GM12878 (cell line): ENCODE results near the gene YARS1. TPM values are rescaled to one million over a fixed set of nuclear protein-coding genes. Genes with fewer than 3 reads are reported as not detected.

ENCODE experiments used
- ASH2L ChIP-seq: fragments of 300-600, 200-600 bp; sonication (generic); IDR thresholded peaks from 2 replicates; pipeline ENCODE4 v1.6.1; 2017; ENCODE audit warnings: low read depth, mild to moderate bottlenecking, borderline replicate concordance
- ATF7 ChIP-seq: fragments of 450-650 bp; IDR thresholded peaks from 2 replicates; pipeline ENCODE4 v1.6.1; 2016; ENCODE audit warnings: low read depth, mild to moderate bottlenecking
- CEBPB ChIP-seq, 2 experiments: fragments of 150-350 bp in 1 of 2; IDR thresholded peaks; 2 replicates each; pipeline ENCODE4 v1.6.1; 2012 to 2014; ENCODE audit warnings: low read depth in 2 of 2, low read length in 2 of 2, borderline replicate concordance in 1 of 2, inconsistent platforms in 1 of 2
- DPF2 ChIP-seq: fragments of 450-650 bp; IDR thresholded peaks from 2 replicates; pipeline ENCODE4 v1.6.1; 2017; ENCODE audit warnings: mild to moderate bottlenecking
- GABPA ChIP-seq: IDR thresholded peaks from 2 replicates; pipeline ENCODE4 v1.6.1; 2014; ENCODE audit warnings: antibody characterized with exemption, low read depth, mild to moderate bottlenecking, inconsistent platforms
- GATAD2B ChIP-seq: fragments of 450-650 bp; conservative IDR thresholded peaks from 2 replicates; pipeline ENCODE4 v1.6.1; 2017; ENCODE audit warnings: low read depth, mild to moderate bottlenecking, moderate library complexity
- MEF2B ChIP-seq: fragments of 450-650 bp; IDR thresholded peaks from 2 replicates; pipeline ENCODE4 v1.6.1; 2018; ENCODE audit warnings: mild to moderate bottlenecking, moderate library complexity; ENCODE audit not compliant: partially characterized antibody, poor library complexity, severe bottlenecking
- MTA2 ChIP-seq: fragments of 450-650 bp; IDR thresholded peaks from 2 replicates; pipeline ENCODE4 v1.6.1; 2016; ENCODE audit warnings: low read depth, mild to moderate bottlenecking, moderate library complexity
- MYB ChIP-seq: fragments of 150-350 bp; IDR thresholded peaks from 2 replicates; pipeline ENCODE4 v1.6.1; 2014; ENCODE audit warnings: mild to moderate bottlenecking, low read depth, low read length, borderline replicate concordance
- NFYA ChIP-seq: IDR thresholded peaks from 2 replicates; pipeline ENCODE4 v1.6.1; 2011; ENCODE audit warnings: low read depth, mild to moderate bottlenecking, low read length, improper control_type of control experiment, borderline replicate concordance
- POLR2A ChIP-seq: IDR thresholded peaks from 2 replicates; pipeline ENCODE4 v1.6.1; 2011; ENCODE audit warnings: low read depth, mild to moderate bottlenecking, low read length
- RELA ChIP-seq: fragments of 450-650 bp; IDR thresholded peaks from 2 replicates; pipeline ENCODE4 v1.8.0; 2014; ENCODE audit warnings: borderline replicate concordance; ENCODE audit not compliant: partially characterized antibody
- TBL1XR1 ChIP-seq: IDR thresholded peaks from 2 replicates; pipeline ENCODE4 v1.6.1; 2012; ENCODE audit warnings: low read depth, low read length, improper control_type of control experiment
- TCF12 ChIP-seq: IDR thresholded peaks from 2 replicates; pipeline ENCODE4 v1.6.1; 2011; ENCODE audit warnings: low read depth, mild to moderate bottlenecking, low read length
- ZNF384 ChIP-seq: IDR thresholded peaks from 2 replicates; pipeline ENCODE4 v1.6.1; 2012; ENCODE audit warnings: low read depth, mild to moderate bottlenecking, low read length, improper control_type of control experiment, borderline replicate concordance
- polyA plus RNA-seq, 11 experiments: library from polyadenylated mRNA; depleted of rRNA in 4 of 11; unstranded in 6 of 11; stranded (reverse) in 5 of 11; fragments of >200 nt; fragmentation: Nextera tagmentation in 4 of 11; fragmentation: Illumina TruSeq in 1 of 11; extraction: Ambion mirVana in 4 of 11; extraction: Trizol in 1 of 11; gene quantifications; 1 replicate in 1 of 11; 2 replicates in 10 of 11; pipeline versions ENCODE4 v1.2.1 to v1.2.3, GENCODE V29; 2011 to 2016; ENCODE audit warnings: inconsistent platforms in 2 of 11, missing spikeins in 2 of 11, low read depth in 1 of 11
- total RNA-seq, 4 experiments: library from RNA; depleted of rRNA in 3 of 4; stranded (reverse); fragments of >200 nt in 3 of 4; fragmentation: Illumina TruSeq in 1 of 4; extraction: Trizol in 1 of 4; gene quantifications; 2 replicates each; pipeline versions ENCODE4 v1.2.1 to v1.2.3, GENCODE V29; 2013 to 2021
- TF ChIP-seq, protein P1 (sequence below): fragments of 450-650 bp; IDR thresholded peaks from 2 replicates; pipeline ENCODE4 v1.6.1; 2016; ENCODE audit warnings: mild to moderate bottlenecking, moderate library complexity, borderline replicate concordance
- TF ChIP-seq, protein P2 (sequence below): fragments of 450-650 bp; IDR thresholded peaks from 2 replicates; pipeline ENCODE4 v1.6.1; 2017; ENCODE audit warnings: borderline replicate concordance
- TF ChIP-seq, protein P3 (sequence below): fragments of 450-650 bp; IDR thresholded peaks from 2 replicates; pipeline ENCODE4 v1.6.1; 2017; ENCODE audit warnings: low read depth, mild to moderate bottlenecking, moderate library complexity
- TF ChIP-seq, protein P4 (sequence below): IDR thresholded peaks from 2 replicates; pipeline ENCODE4 v1.6.1; 2012; ENCODE audit warnings: low read depth, low read length, improper control_type of control experiment
- TF ChIP-seq, protein P5 (sequence below): fragments of 450-650 bp; conservative IDR thresholded peaks from 2 replicates; pipeline ENCODE4 v1.6.1; 2017; ENCODE audit warnings: mild to moderate bottlenecking, moderate library complexity

Gene YARS1
- total and polyA plus RNA-seq, 10 of the 15 experiments (the other 5 are each of a cell fraction or from before 2014, with no cell fraction given), result 39.9 to 202 (median 136) TPM

DNA sequence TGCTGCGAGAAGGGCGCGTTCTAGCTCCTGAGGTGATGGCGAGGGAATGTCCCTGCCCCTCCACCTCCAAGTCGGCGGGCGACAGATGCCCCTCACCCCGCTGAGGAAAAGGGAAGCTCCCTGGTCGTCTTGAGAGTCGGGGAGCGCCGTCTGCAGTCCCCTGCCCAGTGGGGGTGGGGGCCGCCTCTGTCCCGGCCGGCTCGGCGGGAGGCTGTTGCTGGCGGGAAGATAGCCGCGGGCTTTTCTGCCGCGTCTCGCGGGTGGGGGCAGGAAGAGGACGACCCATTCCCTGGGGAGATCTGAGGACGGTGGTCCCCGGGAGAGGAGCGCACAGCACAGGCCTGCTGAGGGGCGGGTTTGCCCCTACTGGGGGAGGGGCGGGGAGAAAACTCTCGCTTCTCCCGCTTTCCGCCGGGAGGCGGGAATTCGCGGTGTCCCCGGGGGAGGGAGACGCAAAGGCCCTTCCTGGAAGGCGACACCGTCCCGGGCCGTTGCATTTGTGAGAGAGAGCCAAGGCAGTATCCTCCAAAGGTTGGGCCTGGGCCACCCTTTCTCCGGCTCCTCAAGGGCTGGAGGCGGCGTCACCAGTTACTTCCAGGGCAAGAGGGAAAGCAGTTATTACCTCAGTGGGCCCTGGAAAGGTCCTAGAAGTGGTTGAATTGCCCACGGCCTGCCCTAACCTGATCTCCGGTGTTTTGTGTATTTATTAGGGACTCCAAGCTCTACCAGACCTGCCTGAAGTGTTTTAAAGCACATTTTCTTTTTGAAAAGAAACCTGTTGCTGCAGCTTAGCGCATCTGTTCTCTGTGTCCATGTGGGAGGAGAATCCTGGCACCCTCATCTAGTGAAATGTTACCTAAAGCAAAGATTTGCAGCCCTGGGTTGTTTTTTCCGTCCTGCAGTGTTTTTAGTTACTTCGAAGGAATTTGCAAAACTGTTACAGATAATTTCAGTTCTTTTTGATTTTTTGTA lies 943 bp upstream of the YARS1 start (continued):
- TF ChIP-seq, protein P1, sequence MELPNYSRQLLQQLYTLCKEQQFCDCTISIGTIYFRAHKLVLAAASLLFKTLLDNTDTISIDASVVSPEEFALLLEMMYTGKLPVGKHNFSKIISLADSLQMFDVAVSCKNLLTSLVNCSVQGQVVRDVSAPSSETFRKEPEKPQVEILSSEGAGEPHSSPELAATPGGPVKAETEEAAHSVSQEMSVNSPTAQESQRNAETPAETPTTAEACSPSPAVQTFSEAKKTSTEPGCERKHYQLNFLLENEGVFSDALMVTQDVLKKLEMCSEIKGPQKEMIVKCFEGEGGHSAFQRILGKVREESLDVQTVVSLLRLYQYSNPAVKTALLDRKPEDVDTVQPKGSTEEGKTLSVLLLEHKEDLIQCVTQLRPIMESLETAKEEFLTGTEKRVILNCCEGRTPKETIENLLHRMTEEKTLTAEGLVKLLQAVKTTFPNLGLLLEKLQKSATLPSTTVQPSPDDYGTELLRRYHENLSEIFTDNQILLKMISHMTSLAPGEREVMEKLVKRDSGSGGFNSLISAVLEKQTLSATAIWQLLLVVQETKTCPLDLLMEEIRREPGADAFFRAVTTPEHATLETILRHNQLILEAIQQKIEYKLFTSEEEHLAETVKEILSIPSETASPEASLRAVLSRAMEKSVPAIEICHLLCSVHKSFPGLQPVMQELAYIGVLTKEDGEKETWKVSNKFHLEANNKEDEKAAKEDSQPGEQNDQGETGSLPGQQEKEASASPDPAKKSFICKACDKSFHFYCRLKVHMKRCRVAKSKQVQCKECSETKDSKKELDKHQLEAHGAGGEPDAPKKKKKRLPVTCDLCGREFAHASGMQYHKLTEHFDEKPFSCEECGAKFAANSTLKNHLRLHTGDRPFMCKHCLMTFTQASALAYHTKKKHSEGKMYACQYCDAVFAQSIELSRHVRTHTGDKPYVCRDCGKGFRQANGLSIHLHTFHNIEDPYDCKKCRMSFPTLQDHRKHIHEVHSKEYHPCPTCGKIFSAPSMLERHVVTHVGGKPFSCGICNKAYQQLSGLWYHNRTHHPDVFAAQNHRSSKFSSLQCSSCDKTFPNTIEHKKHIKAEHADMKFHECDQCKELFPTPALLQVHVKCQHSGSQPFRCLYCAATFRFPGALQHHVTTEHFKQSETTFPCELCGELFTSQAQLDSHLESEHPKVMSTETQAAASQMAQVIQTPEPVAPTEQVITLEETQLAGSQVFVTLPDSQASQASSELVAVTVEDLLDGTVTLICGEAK, result no peak
- TF ChIP-seq ATF7, result no peak
- TF ChIP-seq, protein P2, sequence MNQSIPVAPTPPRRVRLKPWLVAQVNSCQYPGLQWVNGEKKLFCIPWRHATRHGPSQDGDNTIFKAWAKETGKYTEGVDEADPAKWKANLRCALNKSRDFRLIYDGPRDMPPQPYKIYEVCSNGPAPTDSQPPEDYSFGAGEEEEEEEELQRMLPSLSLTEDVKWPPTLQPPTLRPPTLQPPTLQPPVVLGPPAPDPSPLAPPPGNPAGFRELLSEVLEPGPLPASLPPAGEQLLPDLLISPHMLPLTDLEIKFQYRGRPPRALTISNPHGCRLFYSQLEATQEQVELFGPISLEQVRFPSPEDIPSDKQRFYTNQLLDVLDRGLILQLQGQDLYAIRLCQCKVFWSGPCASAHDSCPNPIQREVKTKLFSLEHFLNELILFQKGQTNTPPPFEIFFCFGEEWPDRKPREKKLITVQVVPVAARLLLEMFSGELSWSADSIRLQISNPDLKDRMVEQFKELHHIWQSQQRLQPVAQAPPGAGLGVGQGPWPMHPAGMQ, result no peak
- TF ChIP-seq MYB, result no peak
- no peak for TF ChIP-seq MTA2
- TF ChIP-seq TCF12, result peak; percentile 28; the same call in 1 of the 2 replicates
- no peak for TF ChIP-seq RELA
- TF ChIP-seq TBL1XR1, result no peak
- peak; percentile 87 for TF ChIP-seq MEF2B
- TF ChIP-seq CEBPB (IDR thresholded peaks at IDR 0.05; ENCODE audit: borderline replicate concordance in 1 of 2, low read depth in 2 of 2, low read length in 2 of 2), result no peak
- TF ChIP-seq, protein P3, sequence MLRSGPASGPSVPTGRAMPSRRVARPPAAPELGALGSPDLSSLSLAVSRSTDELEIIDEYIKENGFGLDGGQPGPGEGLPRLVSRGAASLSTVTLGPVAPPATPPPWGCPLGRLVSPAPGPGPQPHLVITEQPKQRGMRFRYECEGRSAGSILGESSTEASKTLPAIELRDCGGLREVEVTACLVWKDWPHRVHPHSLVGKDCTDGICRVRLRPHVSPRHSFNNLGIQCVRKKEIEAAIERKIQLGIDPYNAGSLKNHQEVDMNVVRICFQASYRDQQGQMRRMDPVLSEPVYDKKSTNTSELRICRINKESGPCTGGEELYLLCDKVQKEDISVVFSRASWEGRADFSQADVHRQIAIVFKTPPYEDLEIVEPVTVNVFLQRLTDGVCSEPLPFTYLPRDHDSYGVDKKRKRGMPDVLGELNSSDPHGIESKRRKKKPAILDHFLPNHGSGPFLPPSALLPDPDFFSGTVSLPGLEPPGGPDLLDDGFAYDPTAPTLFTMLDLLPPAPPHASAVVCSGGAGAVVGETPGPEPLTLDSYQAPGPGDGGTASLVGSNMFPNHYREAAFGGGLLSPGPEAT, result no peak
- no peak for TF ChIP-seq NFYA
- TF ChIP-seq GATAD2B, result peak; percentile 47
- TF ChIP-seq POLR2A, result peak; percentile 3
- no peak for TF ChIP-seq GABPA
- TF ChIP-seq, protein P4, sequence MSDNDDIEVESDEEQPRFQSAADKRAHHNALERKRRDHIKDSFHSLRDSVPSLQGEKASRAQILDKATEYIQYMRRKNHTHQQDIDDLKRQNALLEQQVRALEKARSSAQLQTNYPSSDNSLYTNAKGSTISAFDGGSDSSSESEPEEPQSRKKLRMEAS, result no peak
- peak; percentile 14; the same call in 1 of the 2 replicates for TF ChIP-seq DPF2
- TF ChIP-seq ASH2L, result no peak
- TF ChIP-seq, protein P5, sequence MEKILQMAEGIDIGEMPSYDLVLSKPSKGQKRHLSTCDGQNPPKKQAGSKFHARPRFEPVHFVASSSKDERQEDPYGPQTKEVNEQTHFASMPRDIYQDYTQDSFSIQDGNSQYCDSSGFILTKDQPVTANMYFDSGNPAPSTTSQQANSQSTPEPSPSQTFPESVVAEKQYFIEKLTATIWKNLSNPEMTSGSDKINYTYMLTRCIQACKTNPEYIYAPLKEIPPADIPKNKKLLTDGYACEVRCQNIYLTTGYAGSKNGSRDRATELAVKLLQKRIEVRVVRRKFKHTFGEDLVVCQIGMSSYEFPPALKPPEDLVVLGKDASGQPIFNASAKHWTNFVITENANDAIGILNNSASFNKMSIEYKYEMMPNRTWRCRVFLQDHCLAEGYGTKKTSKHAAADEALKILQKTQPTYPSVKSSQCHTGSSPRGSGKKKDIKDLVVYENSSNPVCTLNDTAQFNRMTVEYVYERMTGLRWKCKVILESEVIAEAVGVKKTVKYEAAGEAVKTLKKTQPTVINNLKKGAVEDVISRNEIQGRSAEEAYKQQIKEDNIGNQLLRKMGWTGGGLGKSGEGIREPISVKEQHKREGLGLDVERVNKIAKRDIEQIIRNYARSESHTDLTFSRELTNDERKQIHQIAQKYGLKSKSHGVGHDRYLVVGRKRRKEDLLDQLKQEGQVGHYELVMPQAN, result peak; percentile 37; the same call in 1 of the 2 replicates
- no peak for TF ChIP-seq ZNF384
